NCI-H187 (cell line): ENCODE data around the gene TLE4.
"Not testable (repeated sequence)": the region's sequence is repeated elsewhere in the genome, so short reads cannot be mapped to it uniquely, and the experiment has no call there.

Experiments used
- DNase-seq, 2 experiments: peaks; one replicate each; lab custom pipeline; 2025; lab: John Stamatoyannopoulos, UW

TLE4 gene

GRCh38 chr9:79637177-79637925 lies 65.6 kb downstream of the TLE4 start:
- no peak for DNase-seq

GRCh38 chr9:79638806-79639205 lies 67.0 kb downstream of the TLE4 start:
- no peak for DNase-seq

GRCh38 chr9:79639354-79639753 lies 67.6 kb downstream of the TLE4 start:
- no peak for DNase-seq

- DNase-seq: not testable (repeated sequence)
These were observed 68.3 kb downstream of the TLE4 start for GRCh38 chr9:79640067-79640466.

GRCh38 chr9:79641070-79641469 lies 69.3 kb downstream of the TLE4 start:
- no peak for DNase-seq

GRCh38 chr9:79642671-79643070 lies 70.9 kb downstream of the TLE4 start:
- DNase-seq: no peak

GRCh38 chr9:79644048-79644447 lies 72.3 kb downstream of the TLE4 start:
- DNase-seq: no peak

GRCh38 chr9:79644601-79645000 lies 72.8 kb downstream of the TLE4 start:
- DNase-seq: no peak

- DNase-seq: no peak
These were observed 73.3 kb downstream of the TLE4 start for GRCh38 chr9:79645110-79645509.

- DNase-seq: no peak
These were observed 74.3 kb downstream of the TLE4 start for GRCh38 chr9:79646096-79646495.

GRCh38 chr9:79651251-79651795 lies 79.6 kb downstream of the TLE4 start:
- DNase-seq: peak; percentile 14 to 79

- no peak for DNase-seq
These were observed 80.8 kb downstream of the TLE4 start for GRCh38 chr9:79652598-79652997.

- not testable (repeated sequence) for DNase-seq
These were observed 83.0 kb downstream of the TLE4 start for GRCh38 chr9:79654591-79655382.

GRCh38 chr9:79655551-79655950 lies 83.8 kb downstream of the TLE4 start:
- no peak for DNase-seq

- no peak for DNase-seq
These were observed 84.4 kb downstream of the TLE4 start for GRCh38 chr9:79656169-79656568.

GRCh38 chr9:79657891-79658290 lies 86.1 kb downstream of the TLE4 start:
- no peak for DNase-seq

- DNase-seq: no peak
These were observed 87.2 kb downstream of the TLE4 start for GRCh38 chr9:79658926-79659325.

- no peak for DNase-seq
These were observed 88.8 kb downstream of the TLE4 start for GRCh38 chr9:79660615-79661014.

GRCh38 chr9:79661279-79661678 lies 89.5 kb downstream of the TLE4 start:
- no peak for DNase-seq

GRCh38 chr9:79661886-79662536 lies 90.2 kb downstream of the TLE4 start:
- no peak for DNase-seq

GRCh38 chr9:79662537-79662956 lies 90.8 kb downstream of the TLE4 start:
- no peak for DNase-seq

GRCh38 chr9:79663300-79663699 lies 91.5 kb downstream of the TLE4 start:
- no peak for DNase-seq

- DNase-seq: no peak
These were observed 92.1 kb downstream of the TLE4 start for GRCh38 chr9:79663878-79664277.
